Measurements from ENCODE around the gene PTPRS. TPM values are rescaled to one million over a fixed set of nuclear protein-coding genes. Genes with fewer than 3 reads are reported as not detected.

Gene PTPRS
- total and polyA plus RNA-seq, 2 donors (not counting 3 experiments of a cell fraction or from before 2014, with no cell fraction given) = 10.1 to 16.1 TPM

DNA sequence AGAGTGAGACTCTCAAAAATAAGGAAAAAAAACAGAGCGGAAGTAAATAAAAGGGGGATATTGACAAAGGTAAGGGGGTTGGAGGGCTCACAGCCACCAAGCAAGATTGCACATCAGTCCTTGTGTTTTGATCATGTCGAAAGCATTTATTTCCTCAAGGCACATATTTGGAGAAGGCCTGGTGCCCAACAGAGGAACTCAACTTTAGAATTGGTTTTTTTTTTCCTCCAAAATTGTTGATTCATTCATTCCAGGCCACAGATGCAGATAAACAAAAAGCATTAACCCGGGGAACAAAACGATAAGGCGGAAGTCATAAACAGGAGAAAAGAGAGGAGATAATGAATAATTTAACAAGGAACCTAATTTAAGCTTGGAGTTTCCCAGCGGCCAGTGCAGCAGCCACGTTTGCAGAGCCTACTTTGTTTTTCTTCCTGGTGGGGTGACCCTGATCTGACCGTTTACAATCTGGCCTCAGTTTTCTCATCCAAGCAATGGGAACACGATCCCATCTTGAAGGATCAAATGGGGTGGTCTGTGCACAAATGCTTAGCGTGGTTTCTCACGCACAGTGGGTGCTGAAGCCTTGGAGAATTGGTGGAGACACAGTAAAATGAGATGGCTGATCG, 2.1 kb upstream of the PTPRS start:
- intact Hi-C loops (cut with micrococcal nuclease) = no loop called here
- no TSS peak for BruUV-seq (replicated peaks)
- ChIA-PET POLR2A (no interaction called here), CTCF (interaction anchor here (1.2 kb wide), 1 partner anchor 13 kb away, joined by 3 read pairs; no protein-coding TSS in a partner anchor)
- Histone ChIP-seq H3K79me2 (ENCODE audit: control insufficient read depth, insufficient read depth, low read length) (no peaks in the 10 kb centered on the region), H3K9ac (replicated peaks; ENCODE audit: extremely low read depth, insufficient read depth, low read length) (no peak overlapping the region), H3K27me3 (ENCODE audit: control insufficient read depth in 2 of 2, insufficient read depth in 2 of 2, low read length in 2 of 2) (peaks cover 11 to 25% of the 10 kb centered on the region in 2 experiments), H3K4me1 (ENCODE audit: control insufficient read depth, extremely low read depth, insufficient read depth, low read length) (peaks cover 11% of the 10 kb centered on the region), H4K20me1 (replicated peaks; ENCODE audit: control insufficient read depth, extremely low read depth, insufficient read depth, low read length) (no peaks in the 10 kb centered on the region), H3K4me3 (replicated peaks in 1 of 3; ENCODE audit: insufficient read depth in 1 of 3, low read depth in 1 of 3, low read length in 3 of 3) (no peak overlapping the region), H2AFZ (ENCODE audit: low read depth, low read length) (no peak overlapping the region), H3K9me3 (replicated peaks; ENCODE audit: control insufficient read depth, insufficient read depth, low read length) (no peaks in the 10 kb centered on the region), H3K36me3 (ENCODE audit: control insufficient read depth in 2 of 2, extremely low read depth in 1 of 2, insufficient read depth in 2 of 2, low read length in 2 of 2) (no peaks in the 10 kb centered on the region), H3K27ac (ENCODE audit: insufficient read depth, low read depth, low read length) (no peak overlapping the region), H3K4me2 (ENCODE audit: insufficient read depth, low read length) (no peak overlapping the region), H3K9me1 (replicated peaks; ENCODE audit: control insufficient read depth, extremely low read depth, insufficient read depth, low read length) (no peaks in the 10 kb centered on the region)
- DNase-seq (ENCODE audit: low read depth, low spot score) (no peak), FAIRE-seq (no peak)
- TF ChIP-seq, protein P1, sequence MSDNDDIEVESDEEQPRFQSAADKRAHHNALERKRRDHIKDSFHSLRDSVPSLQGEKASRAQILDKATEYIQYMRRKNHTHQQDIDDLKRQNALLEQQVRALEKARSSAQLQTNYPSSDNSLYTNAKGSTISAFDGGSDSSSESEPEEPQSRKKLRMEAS (IDR thresholded peaks at IDR 0.05; ENCODE audit: insufficient read depth, insufficient read length) = no peak
- TF ChIP-seq POLR2AphosphoS5 (IDR thresholded peaks at IDR 0.05; ENCODE audit: insufficient read depth, low read depth, low read length) (no peak), GATA2 (IDR thresholded peaks at IDR 0.05; ENCODE audit: insufficient read depth, insufficient read length, low read depth, low read length) (no peak), POLR2A (IDR thresholded peaks at IDR 0.05; ENCODE audit: low read depth, low read length) (no peak), JUN (IDR thresholded peaks at IDR 0.05; ENCODE audit: borderline replicate concordance, insufficient read depth, insufficient read length, low read depth) (no peak), FOS (IDR thresholded peaks at IDR 0.05; ENCODE audit: borderline replicate concordance, insufficient read depth, low read length) (no peak), MYC (IDR thresholded peaks at IDR 0.05; ENCODE audit: low read depth, low read length) (no peak), EZH2 (IDR thresholded peaks at IDR 0.05; ENCODE audit: borderline replicate concordance, low read depth, low read length, severe bottlenecking) (no peak)
- TF ChIP-seq, protein P2, sequence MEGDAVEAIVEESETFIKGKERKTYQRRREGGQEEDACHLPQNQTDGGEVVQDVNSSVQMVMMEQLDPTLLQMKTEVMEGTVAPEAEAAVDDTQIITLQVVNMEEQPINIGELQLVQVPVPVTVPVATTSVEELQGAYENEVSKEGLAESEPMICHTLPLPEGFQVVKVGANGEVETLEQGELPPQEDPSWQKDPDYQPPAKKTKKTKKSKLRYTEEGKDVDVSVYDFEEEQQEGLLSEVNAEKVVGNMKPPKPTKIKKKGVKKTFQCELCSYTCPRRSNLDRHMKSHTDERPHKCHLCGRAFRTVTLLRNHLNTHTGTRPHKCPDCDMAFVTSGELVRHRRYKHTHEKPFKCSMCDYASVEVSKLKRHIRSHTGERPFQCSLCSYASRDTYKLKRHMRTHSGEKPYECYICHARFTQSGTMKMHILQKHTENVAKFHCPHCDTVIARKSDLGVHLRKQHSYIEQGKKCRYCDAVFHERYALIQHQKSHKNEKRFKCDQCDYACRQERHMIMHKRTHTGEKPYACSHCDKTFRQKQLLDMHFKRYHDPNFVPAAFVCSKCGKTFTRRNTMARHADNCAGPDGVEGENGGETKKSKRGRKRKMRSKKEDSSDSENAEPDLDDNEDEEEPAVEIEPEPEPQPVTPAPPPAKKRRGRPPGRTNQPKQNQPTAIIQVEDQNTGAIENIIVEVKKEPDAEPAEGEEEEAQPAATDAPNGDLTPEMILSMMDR (IDR thresholded peaks at IDR 0.05; ENCODE audit: extremely low read depth in 1 of 2, insufficient read depth in 1 of 2, low read depth in 1 of 2, low read length in 2 of 2) = no peak
- dilution Hi-C loops (cut with MboI; ENCODE audit: extremely low pct_ligation_motif_present, low sequenced_read_pairs) = loop anchor here (10.0 kb wide), 1 partner anchor 88 kb away; no protein-coding TSS in a partner anchor

Measured in endothelial cell of umbilical vein (primary cell).